ENCODE measurements around the gene MCC.

DNA sequence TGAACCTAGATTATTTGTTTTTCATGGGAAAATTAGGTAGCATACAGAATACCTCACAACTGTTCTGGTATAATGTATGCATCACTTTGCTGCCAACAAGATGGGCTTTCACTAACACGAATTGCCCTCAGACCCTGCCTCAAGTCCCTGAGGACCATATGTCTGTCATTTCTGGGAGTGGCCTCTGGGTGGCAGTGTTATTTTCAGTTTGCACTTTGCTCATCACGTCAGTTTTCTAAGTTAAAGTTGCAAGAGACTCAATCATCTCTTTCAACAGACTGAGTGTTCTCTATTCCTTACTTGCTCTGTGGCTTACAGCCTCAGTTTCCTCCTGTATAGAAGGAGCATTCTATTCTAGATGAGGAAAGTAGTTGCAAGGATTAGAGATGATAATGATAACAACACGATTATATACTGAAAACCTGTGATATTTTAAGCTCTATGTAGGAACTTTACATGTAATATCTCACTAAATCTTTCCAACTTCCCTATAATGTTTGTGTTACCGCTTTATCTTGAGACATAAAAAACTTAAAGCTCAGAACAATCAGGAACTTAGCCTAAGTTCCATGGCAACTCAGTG, 109.2 kb downstream of the MCC start:
- no peak for TF ChIP-seq POLR2A (IDR thresholded peaks at IDR 0.05)
- TF ChIP-seq, protein P1, sequence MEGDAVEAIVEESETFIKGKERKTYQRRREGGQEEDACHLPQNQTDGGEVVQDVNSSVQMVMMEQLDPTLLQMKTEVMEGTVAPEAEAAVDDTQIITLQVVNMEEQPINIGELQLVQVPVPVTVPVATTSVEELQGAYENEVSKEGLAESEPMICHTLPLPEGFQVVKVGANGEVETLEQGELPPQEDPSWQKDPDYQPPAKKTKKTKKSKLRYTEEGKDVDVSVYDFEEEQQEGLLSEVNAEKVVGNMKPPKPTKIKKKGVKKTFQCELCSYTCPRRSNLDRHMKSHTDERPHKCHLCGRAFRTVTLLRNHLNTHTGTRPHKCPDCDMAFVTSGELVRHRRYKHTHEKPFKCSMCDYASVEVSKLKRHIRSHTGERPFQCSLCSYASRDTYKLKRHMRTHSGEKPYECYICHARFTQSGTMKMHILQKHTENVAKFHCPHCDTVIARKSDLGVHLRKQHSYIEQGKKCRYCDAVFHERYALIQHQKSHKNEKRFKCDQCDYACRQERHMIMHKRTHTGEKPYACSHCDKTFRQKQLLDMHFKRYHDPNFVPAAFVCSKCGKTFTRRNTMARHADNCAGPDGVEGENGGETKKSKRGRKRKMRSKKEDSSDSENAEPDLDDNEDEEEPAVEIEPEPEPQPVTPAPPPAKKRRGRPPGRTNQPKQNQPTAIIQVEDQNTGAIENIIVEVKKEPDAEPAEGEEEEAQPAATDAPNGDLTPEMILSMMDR (IDR thresholded peaks at IDR 0.05), result peak in 5 of 6 experiments; percentile 53 to 72 (median 66)
